ENCODE data around the gene CPM. TPM values are rescaled to one million over a fixed set of nuclear protein-coding genes. Genes with fewer than 3 reads are reported as not detected.

CPM gene
- total and polyA plus RNA-seq, 4 donors = 14.2 to 65.0 (median 24.0) TPM

DNA sequence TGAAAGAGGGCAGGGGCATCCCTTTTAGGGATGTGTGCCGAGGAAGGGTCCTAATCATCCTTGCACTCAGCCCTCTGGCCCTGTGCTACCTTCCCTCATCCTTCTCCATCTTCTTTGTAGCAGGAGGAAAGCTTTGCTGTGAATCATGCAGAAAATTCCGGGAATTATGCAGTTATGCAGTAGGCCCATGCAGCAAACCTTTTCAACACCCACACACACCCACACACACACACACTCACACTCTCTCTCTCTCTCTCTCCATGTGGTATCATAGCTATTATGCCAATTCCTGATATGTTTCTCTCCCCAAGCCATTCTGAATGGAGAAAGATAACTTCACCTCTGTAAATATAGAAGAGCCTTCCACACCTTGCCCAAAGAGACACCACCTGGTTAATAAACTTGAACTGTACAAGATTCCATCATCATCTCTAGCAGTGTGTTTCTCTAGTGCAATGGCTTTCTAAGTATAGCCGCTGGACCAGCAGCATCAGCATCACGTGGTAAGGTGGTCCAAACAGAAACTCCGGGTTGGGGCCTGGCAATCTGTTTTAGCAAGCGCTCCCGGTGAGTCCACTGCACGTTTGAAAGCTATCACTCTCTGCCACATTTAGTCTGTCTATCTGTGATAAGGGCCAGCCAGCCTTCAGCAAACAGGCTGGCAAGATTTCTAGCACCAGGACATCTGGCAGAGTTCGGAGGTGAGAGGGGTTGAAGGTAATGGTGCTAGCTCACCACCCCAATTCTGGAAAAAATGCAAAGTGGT, 67.4 kb downstream of the CPM start:
- Histone ChIP-seq H3K4me3 (ENCODE audit: low read depth in 1 of 3, low read length in 3 of 3) (no peak overlapping the region), H3K9ac (ENCODE audit: low read depth in 1 of 2, low read length in 2 of 2) (no peak overlapping the region), H3K9me3 (ENCODE audit: control insufficient read depth in 4 of 4, low read length in 3 of 4) (no peaks in the 10 kb centered on the region), H3K27ac (ENCODE audit: low read depth in 1 of 2, low read length in 2 of 2) (no peak overlapping the region), H3K36me3 (ENCODE audit: control insufficient read depth in 4 of 4, insufficient read depth in 3 of 4, low read depth in 1 of 4, low read length in 3 of 4) (peaks cover 5 to 40% (median 15%) of the 10 kb centered on the region in 4 donors), H3K4me1 (ENCODE audit: control insufficient read depth in 4 of 4, insufficient read depth in 4 of 4, low read length in 3 of 4) (no peaks in the 10 kb centered on the region), H3K27me3 (ENCODE audit: control insufficient read depth in 4 of 4, insufficient read depth in 4 of 4, low read length in 3 of 4) (no peaks in the 10 kb centered on the region)
- TF ChIP-seq, protein P1, sequence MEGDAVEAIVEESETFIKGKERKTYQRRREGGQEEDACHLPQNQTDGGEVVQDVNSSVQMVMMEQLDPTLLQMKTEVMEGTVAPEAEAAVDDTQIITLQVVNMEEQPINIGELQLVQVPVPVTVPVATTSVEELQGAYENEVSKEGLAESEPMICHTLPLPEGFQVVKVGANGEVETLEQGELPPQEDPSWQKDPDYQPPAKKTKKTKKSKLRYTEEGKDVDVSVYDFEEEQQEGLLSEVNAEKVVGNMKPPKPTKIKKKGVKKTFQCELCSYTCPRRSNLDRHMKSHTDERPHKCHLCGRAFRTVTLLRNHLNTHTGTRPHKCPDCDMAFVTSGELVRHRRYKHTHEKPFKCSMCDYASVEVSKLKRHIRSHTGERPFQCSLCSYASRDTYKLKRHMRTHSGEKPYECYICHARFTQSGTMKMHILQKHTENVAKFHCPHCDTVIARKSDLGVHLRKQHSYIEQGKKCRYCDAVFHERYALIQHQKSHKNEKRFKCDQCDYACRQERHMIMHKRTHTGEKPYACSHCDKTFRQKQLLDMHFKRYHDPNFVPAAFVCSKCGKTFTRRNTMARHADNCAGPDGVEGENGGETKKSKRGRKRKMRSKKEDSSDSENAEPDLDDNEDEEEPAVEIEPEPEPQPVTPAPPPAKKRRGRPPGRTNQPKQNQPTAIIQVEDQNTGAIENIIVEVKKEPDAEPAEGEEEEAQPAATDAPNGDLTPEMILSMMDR (IDR thresholded peaks at IDR 0.05; ENCODE audit: low read depth, low read length, missing input control) = no peak
- no peak for TF ChIP-seq FOXA1 (IDR thresholded peaks at IDR 0.05)
- no peak for TF ChIP-seq HNF4G (IDR thresholded peaks at IDR 0.05)
- no peak for TF ChIP-seq HNF4A (conservative IDR thresholded peaks at IDR 0.05)
- TF ChIP-seq FOXA2 (IDR thresholded peaks at IDR 0.05) = no peak
- no peak for TF ChIP-seq SP1 (IDR thresholded peaks at IDR 0.05)
- no peak for TF ChIP-seq JUND (IDR thresholded peaks at IDR 0.05)
- TF ChIP-seq, protein P2, sequence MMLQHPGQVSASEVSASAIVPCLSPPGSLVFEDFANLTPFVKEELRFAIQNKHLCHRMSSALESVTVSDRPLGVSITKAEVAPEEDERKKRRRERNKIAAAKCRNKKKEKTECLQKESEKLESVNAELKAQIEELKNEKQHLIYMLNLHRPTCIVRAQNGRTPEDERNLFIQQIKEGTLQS (IDR thresholded peaks at IDR 0.05) = no peak
- TF ChIP-seq YY1 (IDR thresholded peaks at IDR 0.05) = no peak
- TF ChIP-seq, protein P3, sequence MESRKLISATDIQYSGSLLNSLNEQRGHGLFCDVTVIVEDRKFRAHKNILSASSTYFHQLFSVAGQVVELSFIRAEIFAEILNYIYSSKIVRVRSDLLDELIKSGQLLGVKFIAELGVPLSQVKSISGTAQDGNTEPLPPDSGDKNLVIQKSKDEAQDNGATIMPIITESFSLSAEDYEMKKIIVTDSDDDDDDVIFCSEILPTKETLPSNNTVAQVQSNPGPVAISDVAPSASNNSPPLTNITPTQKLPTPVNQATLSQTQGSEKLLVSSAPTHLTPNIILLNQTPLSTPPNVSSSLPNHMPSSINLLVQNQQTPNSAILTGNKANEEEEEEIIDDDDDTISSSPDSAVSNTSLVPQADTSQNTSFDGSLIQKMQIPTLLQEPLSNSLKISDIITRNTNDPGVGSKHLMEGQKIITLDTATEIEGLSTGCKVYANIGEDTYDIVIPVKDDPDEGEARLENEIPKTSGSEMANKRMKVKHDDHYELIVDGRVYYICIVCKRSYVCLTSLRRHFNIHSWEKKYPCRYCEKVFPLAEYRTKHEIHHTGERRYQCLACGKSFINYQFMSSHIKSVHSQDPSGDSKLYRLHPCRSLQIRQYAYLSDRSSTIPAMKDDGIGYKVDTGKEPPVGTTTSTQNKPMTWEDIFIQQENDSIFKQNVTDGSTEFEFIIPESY (IDR thresholded peaks at IDR 0.05) = no peak
- TF ChIP-seq RAD21 (IDR thresholded peaks at IDR 0.05) = no peak
- no peak for DNase-seq (ENCODE audit: low spot score)
- 73% methylated on average over 9 of the region's 9 CpGs for WGBS

DNA sequence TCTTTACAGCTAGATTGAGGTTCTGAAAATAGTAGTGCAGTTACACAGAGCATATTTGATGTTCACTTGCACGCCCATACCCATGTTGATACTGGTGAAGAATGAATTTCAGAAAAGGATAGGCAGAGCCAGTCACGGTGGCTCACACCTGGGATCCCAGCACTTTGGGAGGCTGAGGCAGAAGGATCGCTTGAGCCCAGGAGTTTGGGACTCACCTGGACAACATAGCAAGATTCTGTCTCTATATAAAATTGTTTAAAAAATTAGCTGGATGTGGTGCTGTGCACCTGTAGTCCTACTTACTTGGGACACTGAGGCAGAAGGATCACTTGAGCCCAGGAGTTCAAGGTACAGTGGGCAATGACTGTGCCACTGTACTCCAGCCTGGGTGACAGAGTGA, 68.4 kb downstream of the CPM start:
- H3K36me3 ChIP-seq (ENCODE audit: control insufficient read depth in 4 of 4, insufficient read depth in 3 of 4, low read depth in 1 of 4, low read length in 3 of 4) = peaks cover 2 to 33% (median 14%) of the 10 kb centered on the region in 4 donors
- 95% methylated on average over 3 of the region's 3 CpGs for WGBS
- no peaks in the 10 kb centered on the region for H3K9me3 ChIP-seq (ENCODE audit: control insufficient read depth in 4 of 4, low read length in 3 of 4)
- TF ChIP-seq NR2F2 (IDR thresholded peaks at IDR 0.05) (no peak), YY1 (IDR thresholded peaks at IDR 0.05) (no peak), FOXA2 (IDR thresholded peaks at IDR 0.05) (no peak), GABPA (IDR thresholded peaks at IDR 0.05 in 1 of 2, conservative IDR thresholded peaks at IDR 0.05 in 1 of 2) (no peak), SP1 (IDR thresholded peaks at IDR 0.05) (no peak), HNF4A (conservative IDR thresholded peaks at IDR 0.05) (no peak), HNF4G (IDR thresholded peaks at IDR 0.05) (no peak), TAF1 (conservative IDR thresholded peaks at IDR 0.05) (no peak)
- TF ChIP-seq, protein P4, sequence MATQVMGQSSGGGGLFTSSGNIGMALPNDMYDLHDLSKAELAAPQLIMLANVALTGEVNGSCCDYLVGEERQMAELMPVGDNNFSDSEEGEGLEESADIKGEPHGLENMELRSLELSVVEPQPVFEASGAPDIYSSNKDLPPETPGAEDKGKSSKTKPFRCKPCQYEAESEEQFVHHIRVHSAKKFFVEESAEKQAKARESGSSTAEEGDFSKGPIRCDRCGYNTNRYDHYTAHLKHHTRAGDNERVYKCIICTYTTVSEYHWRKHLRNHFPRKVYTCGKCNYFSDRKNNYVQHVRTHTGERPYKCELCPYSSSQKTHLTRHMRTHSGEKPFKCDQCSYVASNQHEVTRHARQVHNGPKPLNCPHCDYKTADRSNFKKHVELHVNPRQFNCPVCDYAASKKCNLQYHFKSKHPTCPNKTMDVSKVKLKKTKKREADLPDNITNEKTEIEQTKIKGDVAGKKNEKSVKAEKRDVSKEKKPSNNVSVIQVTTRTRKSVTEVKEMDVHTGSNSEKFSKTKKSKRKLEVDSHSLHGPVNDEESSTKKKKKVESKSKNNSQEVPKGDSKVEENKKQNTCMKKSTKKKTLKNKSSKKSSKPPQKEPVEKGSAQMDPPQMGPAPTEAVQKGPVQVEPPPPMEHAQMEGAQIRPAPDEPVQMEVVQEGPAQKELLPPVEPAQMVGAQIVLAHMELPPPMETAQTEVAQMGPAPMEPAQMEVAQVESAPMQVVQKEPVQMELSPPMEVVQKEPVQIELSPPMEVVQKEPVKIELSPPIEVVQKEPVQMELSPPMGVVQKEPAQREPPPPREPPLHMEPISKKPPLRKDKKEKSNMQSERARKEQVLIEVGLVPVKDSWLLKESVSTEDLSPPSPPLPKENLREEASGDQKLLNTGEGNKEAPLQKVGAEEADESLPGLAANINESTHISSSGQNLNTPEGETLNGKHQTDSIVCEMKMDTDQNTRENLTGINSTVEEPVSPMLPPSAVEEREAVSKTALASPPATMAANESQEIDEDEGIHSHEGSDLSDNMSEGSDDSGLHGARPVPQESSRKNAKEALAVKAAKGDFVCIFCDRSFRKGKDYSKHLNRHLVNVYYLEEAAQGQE (IDR thresholded peaks at IDR 0.05) = no peak
- TF ChIP-seq, protein P2 (IDR thresholded peaks at IDR 0.05) = no peak
- H3K4me1 ChIP-seq (ENCODE audit: control insufficient read depth in 4 of 4, insufficient read depth in 4 of 4, low read length in 3 of 4) = no peaks in the 10 kb centered on the region
- H3K9ac ChIP-seq (ENCODE audit: low read depth in 1 of 2, low read length in 2 of 2) = no peak overlapping the region
- no peak overlapping the region for H3K27ac ChIP-seq (ENCODE audit: low read depth in 1 of 2, low read length in 2 of 2)
- no peaks in the 10 kb centered on the region for H3K27me3 ChIP-seq (ENCODE audit: control insufficient read depth in 4 of 4, insufficient read depth in 4 of 4, low read length in 3 of 4)
- no peak overlapping the region for H3K4me3 ChIP-seq (ENCODE audit: low read depth in 1 of 3, low read length in 3 of 3)
- no peak for DNase-seq (ENCODE audit: low spot score)
